ENCODE data around the gene CST11.

CST11 gene

DNA sequence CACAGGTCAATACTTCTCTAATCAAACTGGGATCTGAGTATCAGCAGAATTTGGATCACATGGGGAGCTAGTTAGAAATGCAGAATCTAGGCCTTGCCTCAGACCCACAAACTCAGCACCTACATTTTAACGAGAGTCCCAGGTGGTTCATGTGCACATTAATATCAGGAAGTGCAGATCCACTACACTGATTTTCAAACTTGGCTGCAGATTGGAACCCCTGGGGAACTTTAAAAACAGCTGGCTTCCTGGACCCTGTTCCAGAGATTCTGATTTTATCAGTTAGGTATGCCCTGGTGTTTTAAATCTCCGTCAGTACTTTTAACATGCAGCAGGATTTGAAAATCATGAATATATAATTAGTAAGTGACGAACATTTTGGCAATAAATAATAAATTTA lies 36.3 kb upstream of the CST11 start:
- Histone ChIP-seq H3K36me3 (replicated peaks) (no peaks in the 10 kb centered on the region), H3K27me3 (replicated peaks) (no peaks in the 10 kb centered on the region), H3K4me3 (ENCODE audit: low read depth, low read length) (no peak overlapping the region), H3K27ac (no peak overlapping the region)
- DNase-seq, result no peak
- in situ Hi-C loops (cut with HindIII; ENCODE audit: low pct_ligation_motif_present, low sequenced_read_pairs), result no loop called here
- TF ChIP-seq, protein P1, sequence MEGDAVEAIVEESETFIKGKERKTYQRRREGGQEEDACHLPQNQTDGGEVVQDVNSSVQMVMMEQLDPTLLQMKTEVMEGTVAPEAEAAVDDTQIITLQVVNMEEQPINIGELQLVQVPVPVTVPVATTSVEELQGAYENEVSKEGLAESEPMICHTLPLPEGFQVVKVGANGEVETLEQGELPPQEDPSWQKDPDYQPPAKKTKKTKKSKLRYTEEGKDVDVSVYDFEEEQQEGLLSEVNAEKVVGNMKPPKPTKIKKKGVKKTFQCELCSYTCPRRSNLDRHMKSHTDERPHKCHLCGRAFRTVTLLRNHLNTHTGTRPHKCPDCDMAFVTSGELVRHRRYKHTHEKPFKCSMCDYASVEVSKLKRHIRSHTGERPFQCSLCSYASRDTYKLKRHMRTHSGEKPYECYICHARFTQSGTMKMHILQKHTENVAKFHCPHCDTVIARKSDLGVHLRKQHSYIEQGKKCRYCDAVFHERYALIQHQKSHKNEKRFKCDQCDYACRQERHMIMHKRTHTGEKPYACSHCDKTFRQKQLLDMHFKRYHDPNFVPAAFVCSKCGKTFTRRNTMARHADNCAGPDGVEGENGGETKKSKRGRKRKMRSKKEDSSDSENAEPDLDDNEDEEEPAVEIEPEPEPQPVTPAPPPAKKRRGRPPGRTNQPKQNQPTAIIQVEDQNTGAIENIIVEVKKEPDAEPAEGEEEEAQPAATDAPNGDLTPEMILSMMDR (IDR thresholded peaks at IDR 0.05; ENCODE audit: low read depth, low read length, missing control alignments), result no peak

DNA sequence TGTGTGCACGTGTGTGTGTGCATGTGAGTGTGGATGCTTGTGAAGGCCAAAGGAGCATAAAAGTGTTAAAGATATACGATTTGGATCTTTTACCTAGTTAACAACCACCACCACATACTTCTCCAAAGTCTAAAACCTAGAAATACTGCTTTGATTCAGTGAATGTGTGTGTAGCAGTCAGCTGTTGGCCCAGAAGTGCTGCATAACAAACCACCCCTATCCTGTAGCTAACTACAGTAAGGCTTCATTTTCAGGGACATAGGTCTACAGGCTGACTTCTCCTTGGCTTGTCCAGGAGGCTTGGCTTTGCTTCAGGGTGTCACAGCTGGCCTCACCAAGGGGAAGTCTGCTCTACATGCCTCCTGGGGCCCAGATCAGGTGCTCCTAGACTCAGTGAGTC lies 35.8 kb upstream of the CST11 start:
- Histone ChIP-seq H3K36me3 (replicated peaks) (no peaks in the 10 kb centered on the region), H3K4me3 (ENCODE audit: low read depth, low read length) (no peak overlapping the region), H3K27me3 (replicated peaks) (no peaks in the 10 kb centered on the region), H3K27ac (no peak overlapping the region)
- in situ Hi-C loops (cut with HindIII; ENCODE audit: low pct_ligation_motif_present, low sequenced_read_pairs), result no loop called here
- no peak for DNase-seq
- TF ChIP-seq, protein P1 (IDR thresholded peaks at IDR 0.05; ENCODE audit: low read depth, low read length, missing control alignments), result no peak

DNA sequence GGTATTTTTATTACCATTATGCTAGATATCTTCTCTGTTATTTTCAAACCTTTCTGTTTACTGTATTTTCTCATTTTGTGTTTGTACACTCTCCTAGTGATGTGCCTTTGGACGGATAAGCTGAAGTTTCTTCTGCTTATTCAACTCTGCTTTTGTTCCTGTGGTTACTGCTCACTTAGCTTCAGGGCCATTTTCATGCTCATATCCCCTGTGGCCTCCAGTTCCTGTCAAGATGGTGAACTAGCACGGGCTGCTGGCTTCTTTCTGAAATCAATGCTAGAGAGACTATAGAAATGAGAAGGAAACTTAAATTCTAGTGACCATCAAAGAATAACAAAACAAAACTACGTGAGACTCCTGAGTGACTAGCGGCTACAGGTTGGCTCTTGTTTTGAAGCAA lies 31.4 kb upstream of the CST11 start:
- Histone ChIP-seq H3K27ac (no peak overlapping the region), H3K4me3 (ENCODE audit: low read depth, low read length) (no peak overlapping the region), H3K27me3 (replicated peaks) (no peaks in the 10 kb centered on the region), H3K36me3 (replicated peaks) (no peaks in the 10 kb centered on the region)
- no peak for DNase-seq
- TF ChIP-seq, protein P1 (IDR thresholded peaks at IDR 0.05; ENCODE audit: low read depth, low read length, missing control alignments), result no peak
- in situ Hi-C loops (cut with HindIII; ENCODE audit: low pct_ligation_motif_present, low sequenced_read_pairs), result no loop called here

DNA sequence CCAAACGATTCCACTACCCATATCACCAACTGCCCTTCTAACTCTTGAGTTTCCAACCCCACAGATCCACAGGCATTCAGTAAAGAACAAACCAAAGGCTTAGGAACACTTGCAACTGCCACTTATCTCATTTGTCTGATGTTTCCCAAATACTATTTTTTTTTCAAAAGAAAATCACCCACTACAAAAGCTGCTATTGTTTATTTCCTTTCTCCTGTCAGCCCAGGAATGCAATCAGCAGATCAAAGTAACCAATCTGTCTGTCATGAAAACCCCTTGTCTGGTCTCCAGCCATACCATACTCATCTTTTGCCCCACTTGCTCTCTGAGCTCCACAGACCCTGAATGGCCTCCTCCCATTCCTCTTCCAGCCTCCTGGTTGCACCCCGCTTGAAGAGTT lies 29.5 kb upstream of the CST11 start:
- H3K36me3 ChIP-seq (replicated peaks), result no peaks in the 10 kb centered on the region
- in situ Hi-C loops (cut with HindIII; ENCODE audit: low pct_ligation_motif_present, low sequenced_read_pairs), result no loop called here
- no peaks in the 10 kb centered on the region for H3K27me3 ChIP-seq (replicated peaks)
- TF ChIP-seq, protein P1 (IDR thresholded peaks at IDR 0.05; ENCODE audit: low read depth, low read length, missing control alignments), result no peak
- no peak overlapping the region for H3K4me3 ChIP-seq (ENCODE audit: low read depth, low read length)
- no peak for DNase-seq
- H3K27ac ChIP-seq, result no peak overlapping the region

DNA sequence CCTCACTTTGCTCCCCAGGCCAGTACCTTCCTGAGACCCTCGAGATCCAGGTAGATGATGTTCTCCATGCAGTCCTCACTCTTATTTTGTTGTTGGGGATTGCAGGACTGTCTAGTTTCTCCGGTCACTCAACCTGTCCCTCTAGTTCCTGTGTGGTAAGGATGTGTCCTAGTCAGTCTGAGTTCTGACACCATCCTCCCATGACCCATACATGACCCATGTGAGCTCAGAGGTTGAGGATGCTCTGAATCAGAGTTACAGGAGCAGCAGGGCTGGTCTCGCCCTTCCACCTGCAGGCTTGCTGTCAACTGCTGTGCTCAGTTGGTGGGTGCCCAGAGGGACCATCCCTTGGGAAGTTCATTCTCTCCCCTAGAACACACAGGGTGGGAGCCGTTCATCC lies 26.4 kb upstream of the CST11 start:
- Histone ChIP-seq H3K4me3 (ENCODE audit: low read depth, low read length) (no peak overlapping the region), H3K36me3 (replicated peaks) (no peaks in the 10 kb centered on the region), H3K27me3 (replicated peaks) (no peaks in the 10 kb centered on the region), H3K27ac (no peak overlapping the region)
- in situ Hi-C loops (cut with HindIII; ENCODE audit: low pct_ligation_motif_present, low sequenced_read_pairs), result no loop called here
- no peak for DNase-seq
- TF ChIP-seq, protein P1 (IDR thresholded peaks at IDR 0.05; ENCODE audit: low read depth, low read length, missing control alignments), result no peak

DNA sequence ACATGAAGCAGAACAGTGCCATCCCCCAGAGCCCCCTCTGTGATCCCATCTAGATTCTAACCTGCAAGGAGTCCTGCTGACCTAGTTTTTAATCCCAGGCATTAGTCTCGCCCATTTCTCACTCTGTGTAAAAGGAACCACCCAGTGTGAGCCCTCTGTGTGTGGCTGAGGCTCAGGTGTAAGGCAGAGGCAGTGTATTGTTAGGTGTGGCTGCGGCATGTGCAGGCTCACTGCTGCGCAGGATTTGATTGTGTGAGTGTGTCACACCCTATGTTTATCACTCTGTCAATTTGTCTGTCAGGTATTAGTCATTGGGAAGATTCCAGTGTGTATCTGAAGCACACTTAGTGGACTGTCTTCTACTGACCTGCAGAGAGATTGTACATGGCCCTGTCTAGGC lies 24.5 kb upstream of the CST11 start:
- H3K4me3 ChIP-seq (ENCODE audit: low read depth, low read length), result no peak overlapping the region
- in situ Hi-C loops (cut with HindIII; ENCODE audit: low pct_ligation_motif_present, low sequenced_read_pairs), result no loop called here
- no peaks in the 10 kb centered on the region for H3K36me3 ChIP-seq (replicated peaks)
- TF ChIP-seq, protein P1 (IDR thresholded peaks at IDR 0.05; ENCODE audit: low read depth, low read length, missing control alignments), result no peak
- DNase-seq, result no peak
- no peak overlapping the region for H3K27ac ChIP-seq
- H3K27me3 ChIP-seq (replicated peaks), result no peaks in the 10 kb centered on the region
